Activated CD4-positive, CD25-positive, alpha-beta regulatory T cell treated with anti-CD3 and anti-CD28 coated beads, Interleukin-2, amount 50 U/mL, for 72 hours (primary cell): Measurements from ENCODE around the gene GP9.

ENCODE experiments used
- DNase-seq: peaks from one replicate; pipeline ENCODE4 v3.0.0; 2021

The GP9 gene

DNA sequence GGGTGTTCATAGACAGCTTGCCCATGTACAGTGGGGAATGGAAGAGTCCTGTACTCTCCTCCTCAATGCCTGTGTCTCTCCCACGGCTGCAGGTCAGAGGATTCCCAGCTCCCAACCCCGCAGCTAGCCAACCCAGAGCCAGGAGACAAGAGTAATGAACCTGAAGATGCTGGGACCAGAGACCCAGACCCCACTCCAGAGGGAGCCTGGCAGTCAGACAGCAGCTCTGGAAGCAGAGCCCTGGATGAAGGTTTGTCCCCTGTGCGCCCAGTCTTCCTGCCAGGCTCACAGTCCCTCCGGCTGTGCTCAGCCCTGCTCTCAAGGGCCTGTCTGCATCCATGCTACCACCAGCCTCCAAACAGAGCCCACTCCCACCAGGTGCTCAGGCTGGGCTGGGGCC lies 30.0 kb upstream of the GP9 start:
- no peak for DNase-seq

DNA sequence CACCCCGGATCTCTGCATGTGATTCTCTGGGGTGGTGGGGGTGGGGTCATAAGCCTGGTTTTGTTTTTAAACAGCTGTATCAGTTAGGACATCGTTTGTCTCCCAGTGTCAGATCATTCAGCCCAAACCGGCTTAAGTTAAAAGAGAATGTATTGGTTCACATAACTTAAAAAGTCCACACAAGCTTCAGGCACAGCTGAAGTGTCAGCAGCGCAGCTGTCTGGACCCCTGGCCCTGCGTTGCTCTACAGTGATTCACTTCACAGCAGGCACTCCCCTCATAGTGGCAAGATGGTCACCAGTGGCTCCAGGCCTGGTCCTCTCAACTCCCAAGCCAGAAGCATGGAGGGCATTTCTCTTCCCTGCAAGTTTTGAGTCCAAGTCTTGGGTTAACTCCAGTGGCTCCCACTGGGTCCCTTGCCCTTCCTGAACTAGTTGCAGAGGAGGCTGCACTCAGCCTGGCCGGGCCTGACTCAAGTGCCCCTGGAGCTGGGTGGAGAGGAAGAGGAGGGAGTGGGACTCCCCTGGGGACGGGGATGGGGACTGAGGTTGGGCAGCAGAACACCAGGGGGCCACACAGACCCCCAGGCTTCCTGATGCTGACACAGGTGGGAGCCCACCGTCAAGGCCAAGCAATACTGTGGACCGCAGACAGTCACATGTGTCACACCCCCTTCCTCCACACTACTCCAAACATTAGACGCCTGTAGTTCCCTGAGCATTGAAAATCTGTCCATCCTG lies 28.9 kb upstream of the GP9 start:
- no peak for DNase-seq

DNA sequence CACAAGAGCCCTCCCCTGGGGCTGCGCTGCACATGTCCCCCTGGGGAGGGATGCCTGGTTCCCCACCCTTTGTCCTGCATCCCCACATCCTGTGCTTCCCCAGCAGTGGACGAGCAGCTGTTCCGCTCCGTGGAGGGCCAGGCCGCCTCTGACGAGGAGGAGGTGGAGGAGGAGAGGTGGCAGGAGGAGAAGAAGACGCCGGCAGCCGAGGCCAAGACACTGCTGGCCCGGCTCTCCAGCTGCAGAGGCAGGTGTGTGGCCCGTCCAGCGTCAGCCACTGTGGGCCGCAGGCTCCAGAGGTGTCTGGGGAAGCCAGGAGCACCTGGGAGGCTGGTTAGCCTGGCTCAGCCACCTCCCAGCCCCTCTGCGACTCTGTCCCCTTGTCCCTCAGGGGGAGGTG lies 27.9 kb upstream of the GP9 start:
- no peak for DNase-seq

DNA sequence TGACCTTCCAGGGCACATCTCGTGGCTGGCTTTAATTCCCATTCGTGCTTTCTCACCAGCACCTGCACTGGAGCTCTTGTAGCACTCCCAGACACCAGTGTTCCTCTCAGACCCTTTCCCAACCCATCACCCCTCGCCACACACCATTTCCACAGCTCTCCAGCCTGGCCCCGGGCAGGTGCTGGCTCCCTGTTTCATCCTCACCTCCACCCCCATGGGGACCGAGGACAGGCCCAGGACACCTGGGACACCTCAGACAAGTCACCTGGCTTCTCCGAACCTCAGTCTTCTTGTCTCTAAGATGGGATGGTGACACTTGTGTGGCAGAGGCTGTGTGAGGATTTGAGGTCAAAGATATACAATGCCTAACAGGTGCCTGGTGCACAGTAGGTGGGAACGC lies 27.4 kb upstream of the GP9 start:
- no peak for DNase-seq

DNA sequence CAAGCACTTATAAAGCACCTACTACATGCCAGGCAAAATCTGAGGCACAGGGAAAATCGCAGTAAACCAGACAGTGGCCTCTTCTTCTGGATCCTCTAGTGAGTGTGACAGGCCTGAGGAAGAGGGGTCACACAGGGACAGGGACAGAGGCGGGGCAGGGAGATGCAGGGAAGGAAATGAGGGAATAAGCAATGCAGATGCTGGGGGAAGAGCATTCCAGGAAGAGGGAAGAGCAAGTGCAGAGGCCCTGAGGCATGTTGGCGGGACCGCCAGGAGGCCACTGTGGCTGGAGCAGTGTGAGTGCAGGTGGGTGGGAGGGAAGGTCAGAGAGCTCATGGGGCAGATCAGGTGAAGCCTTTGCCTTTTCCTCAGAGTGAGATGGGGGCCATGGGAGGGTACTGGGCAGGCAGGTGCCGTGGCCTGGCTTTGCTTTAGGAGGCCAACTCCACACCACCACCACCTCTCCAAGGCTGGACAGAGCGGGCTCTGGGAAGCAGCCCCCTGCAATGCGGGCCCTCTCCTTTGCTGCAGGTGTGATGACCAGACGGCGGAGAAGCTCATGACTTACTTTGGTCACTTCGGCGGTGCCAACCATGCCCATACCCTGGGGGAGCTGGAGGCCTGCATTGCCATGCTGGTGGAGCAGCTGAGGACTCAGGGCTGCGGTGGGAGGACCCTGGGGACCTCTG lies 26.8 kb upstream of the GP9 start:
- no peak for DNase-seq

DNA sequence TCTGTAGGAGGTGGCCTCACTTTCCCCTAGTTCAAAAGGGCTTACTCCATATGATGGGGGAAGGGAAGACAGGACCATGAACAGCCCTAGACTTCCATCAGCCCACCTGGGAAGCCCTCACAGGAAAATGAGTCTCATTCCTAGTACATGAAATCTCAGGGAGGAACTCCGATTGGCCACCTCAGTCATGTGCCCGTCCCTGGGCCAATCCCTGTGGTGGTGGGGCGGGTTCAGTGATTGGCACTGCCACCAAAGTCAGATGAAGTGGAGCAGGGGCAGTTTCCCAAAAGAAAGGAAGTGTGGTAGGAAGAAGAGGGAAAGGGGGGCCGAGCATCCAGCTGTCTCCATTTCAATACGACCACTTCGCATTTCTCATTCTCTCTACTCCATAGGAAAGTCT lies 25.9 kb upstream of the GP9 start:
- no peak for DNase-seq

DNA sequence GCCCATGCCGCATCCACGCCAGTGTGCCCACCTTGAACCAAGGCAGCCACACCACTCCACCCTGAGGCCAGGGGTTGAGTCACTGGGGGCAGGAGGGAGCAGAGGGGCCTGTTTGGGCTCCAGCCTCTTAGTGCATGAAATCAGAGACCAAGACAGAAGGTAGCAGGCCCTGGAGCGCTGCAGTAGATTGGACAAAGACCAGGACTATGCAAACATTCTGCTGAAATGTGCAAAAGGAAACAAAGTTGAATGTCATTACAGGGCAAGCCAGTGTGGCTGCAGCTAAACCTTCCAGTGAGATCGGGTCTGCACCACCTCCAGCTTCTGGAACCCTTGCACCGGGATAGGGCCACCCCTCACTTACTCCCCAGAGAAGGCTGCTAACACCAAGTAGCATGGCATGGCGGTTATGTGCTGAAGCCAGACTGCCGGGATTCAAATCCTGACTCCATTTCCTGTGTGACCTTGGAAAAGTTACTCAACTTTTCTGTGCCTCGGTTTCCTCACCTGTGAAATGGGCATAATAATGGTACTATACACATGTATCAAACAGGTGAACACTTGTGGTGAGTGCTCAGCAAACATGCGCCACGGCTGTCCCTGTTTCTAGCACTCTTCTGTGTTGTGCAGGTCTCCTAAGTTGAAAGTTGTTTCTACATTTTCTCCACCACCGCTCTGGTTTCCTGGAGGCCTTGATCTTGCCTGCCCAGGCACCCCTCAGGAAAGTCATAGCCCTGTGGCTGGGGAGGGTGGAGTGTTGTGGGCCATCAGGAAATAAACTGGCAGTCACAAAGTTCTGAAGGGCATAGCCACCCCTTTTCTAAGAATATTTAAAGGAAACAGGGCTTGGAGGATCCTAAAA lies 25.0 kb upstream of the GP9 start:
- DNase-seq = no peak

DNA sequence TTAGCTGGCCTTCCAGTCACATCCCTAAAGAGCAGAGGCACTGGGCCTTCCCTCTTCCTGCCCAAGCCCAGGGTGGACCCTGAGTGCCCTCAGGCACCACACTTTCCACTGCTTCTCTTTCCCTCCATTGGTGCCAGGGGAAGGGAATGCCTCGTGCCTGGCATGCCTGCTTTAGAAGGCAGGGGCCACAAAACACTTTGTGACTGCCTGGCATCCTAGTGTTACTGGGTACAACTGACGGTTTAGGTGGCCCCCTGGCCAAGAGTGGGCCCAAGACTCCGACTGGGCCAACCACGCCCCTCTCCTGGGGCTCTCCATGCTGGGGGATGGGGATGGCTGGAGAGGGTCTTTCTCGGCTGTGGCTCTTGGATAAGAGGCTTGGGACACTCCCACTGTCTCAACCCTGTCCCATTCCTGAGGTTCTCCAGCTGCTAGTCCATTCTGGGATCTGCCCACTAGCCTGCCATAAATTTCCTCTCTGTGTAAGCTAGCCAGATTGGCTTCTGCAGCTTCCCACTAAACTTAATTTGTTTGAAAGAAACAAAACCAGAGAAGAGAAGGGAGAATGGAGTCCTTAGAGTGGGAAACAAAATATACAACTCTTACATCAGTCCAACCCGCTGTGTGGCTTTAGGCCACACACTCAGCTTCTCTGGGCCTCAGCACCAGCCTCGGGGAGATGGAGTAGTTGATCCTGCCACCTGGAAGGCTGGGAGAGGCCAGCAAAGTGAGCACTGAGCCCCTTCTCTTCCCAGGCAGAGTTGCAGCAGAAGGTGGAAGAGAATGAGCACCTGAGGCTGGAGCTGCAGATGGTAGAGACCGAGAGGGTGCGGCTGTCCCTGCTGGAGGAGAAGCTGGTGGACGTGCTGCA lies 24.1 kb upstream of the GP9 start:
- no peak for DNase-seq

DNA sequence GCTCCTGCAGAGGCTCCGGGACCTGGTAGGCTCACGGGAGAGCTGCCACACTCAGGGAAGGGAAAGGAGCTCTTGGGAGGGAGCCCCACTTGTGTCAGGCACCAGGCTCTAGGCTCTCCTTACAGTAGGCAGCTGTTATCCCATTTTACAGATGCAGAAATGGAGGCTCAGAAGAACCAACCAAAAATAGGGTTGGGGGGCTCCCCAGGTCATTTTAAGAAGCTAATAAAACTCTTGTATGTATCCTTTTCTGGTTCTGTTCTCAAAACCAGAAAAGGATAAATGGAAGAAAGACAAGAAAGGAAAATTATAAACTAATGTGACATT lies 23.5 kb upstream of the GP9 start:
- no peak for DNase-seq

DNA sequence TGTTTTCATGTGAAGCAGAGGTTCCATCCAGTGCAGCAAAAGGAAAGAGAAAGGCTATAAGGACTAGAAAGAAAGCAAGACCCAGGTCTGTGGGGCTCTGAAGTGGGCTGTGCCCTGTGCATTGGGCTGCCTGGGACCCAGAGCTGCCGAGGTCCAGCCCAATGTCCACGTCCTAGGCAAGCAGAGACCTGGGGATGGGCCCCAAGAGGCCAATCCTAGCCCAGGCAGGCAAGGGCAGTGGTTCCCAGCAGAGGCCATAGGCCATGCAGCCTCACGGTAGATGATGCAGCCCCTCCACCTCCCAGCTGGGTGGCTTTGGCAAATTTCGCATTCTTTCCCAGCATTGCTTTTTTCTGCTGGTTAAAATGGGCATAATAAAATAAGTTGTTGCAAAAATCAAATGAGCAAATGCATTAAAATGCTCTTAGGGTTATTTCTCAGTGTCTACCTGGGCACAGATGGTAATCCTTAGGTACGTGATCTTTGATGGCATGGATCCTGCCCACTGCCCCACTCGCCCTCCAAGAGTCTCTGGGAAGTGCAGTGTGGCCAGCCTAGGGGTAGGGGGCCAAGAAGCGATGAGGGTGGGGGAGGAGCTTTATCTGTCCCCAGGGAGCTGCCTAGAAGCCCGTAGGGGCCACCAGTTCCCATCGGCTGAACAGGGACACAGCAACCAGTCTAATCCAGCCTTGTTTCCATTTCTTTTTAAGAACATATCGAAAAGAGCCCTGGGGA lies 22.3 kb upstream of the GP9 start:
- DNase-seq = no peak

DNA sequence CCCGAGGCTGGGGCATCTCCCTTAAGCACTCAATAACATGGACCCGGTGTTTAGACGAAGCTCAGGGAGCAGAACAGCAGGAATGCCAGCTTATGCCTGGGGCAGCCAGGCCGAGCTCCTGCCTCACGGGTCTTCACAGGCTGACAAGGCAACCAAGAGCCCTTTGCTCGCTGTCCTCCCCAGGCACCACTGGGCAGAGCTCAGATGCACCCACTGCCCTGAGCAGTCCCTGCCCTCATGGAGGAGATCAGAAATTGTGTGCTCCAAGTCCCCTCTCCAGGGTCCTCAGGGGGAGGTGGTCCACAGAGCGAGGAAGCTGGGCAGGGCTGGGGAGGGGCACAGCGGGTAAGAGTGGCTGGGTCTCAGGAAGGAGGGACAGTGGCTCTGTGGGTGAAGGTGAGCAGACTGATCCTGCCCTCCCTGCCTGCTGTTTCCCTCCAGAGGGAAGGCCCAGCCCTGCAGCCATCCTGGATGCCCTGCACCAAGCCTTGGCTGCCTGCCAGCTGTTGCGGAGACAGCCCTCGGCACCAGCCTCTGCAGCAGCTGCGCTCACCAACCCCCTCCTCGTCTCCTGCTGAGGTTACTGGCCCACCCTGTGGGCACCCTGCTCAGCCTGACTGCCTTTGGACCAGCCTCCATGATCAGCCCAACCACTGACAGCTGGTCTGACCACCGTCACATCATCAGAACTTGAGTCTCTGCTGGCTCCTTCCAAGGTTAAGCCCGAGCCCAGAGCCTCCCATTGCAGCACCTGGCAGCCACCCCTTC lies 21.1 kb upstream of the GP9 start:
- DNase-seq = no peak

DNA sequence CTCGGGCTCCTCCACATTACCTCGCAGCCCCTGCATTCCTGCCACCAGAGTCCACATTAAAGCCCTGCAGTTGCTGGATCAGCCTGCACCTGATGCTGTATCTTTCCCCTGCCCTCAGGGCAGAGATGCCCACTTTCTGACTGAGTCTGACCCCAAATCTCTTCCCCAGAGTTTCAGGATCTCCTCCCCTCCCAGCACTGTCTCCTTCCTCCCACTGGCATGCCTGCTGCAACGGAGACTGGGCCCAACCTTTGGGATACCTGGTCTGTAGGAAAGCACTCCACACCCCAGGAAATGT lies 20.6 kb upstream of the GP9 start:
- DNase-seq = no peak

DNA sequence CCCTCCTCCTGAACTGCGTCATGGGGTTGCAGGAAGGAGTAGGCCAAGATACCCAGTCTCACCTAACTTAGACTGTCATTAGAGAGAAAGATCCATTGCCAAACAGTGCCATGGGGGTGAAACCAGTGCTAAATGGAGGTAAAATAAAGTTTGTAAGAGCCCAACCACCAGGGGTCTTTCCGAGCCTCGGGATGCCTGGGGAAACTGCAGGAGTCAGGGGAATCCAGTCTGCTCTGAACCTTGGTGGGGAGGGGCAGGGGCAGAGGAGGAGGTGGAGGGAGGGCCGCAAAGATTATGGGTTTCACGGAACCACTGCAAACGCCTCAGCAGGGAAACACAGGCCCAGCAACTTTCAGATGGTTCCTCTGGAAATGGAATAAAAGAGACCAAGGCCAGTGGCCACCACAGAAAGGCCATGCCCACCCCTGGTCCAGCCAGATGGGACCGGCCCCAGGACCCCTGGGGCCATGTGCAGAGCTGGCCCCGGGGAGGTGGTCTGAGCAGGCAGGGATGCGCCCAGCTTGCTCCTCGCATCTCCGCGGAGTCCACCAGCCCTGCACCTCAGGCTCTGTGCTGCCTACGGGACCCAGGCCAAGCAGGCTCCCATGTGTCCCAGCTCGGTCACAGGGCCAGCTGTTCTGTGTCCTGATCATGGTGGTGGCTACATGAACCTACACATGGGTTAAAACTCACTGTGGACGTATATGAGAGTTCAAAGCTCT lies 19.8 kb upstream of the GP9 start:
- no peak for DNase-seq

DNA sequence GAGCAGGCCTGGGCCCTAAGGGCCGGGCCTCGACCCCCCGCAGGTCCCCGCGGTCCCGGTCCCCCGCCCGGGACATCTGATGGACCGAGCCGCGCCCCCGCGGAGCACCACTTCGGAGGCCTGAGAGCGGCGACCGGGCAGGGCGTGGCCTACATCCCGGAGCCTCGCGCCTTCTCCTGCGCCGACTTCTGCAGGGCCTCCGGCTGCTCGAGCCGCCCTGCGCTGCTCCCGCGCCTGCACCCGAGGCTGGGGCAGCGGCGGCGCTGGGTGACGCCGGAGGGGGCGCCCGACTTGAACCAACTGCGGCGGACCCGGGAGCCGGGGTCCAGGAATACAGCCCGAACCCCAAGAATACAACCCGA lies 14.9 kb upstream of the GP9 start:
- DNase-seq = peak; percentile 44

DNA sequence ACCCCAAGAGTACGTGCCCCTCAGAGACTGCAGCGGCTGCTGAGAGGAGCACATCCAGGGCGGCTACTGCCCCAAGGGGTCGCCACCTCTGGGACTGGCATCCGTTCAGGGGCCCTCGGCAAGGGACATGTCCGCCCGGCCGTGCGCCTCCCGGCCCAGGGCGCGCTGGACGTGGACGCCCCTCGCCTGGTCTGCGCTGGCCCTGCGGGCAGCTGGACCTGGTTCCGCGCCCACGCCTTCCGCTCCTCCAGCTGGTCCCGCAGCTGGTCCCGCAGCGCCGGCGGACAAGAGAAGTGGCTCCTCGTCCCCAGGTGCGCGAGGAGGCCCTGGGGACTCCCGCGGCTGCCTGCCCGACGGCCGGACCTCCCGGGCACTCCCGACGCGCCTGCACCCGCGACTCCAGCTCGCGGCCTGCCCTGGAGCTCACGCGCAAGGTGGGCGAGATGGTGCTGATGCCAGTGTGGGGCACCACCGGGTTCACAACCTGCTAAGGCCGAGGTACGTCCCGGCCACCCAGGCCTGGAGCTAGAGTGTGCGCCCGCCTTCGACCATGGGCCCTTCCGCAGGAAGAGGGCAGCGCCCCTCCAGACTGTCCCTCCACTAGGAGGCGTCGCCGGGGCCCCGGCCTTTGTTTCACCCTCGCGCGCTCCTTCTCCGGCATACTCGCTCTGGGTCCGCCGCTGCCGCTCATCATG lies 14.4 kb upstream of the GP9 start:
- DNase-seq = no peak

DNA sequence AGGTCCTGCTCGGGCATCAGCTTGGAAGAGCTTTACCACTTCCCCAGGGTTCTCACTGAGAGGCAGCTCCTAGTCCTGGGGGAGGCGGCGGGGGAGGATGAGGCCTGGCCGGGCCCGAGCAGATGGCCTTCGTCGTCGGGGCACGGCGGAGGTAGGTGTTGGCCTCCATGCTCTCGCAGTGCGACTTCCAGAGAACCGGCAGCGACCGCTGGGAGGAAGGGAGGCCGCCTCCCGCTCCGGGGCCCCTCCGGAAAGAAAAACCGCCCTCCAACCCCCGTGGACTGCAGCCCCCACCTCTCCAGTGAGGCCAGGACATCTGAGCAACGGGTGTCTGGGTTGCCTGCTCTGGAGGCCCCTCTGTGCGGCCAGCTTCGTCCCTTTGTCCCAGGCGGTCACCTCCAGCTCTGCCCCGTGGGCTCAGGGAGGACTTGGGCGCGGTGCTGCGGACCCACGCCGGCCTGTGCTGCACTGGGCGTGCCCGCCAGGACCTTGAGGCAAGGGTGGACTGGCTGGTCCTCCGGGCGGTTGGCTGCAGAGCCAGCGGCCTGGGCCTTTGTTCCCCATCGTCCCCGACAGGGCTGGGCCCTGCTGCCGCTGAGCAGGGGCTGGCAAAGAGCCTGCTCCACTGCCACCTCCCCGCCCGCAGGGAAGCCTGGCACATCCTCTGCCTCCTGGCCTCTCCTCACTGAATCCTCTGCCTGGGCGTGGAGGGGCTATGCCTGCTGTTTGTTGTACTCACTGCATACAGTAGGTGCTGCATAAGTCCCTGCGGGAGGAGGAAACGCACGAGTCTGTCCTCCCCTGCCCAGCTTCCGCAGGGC lies 13.6 kb upstream of the GP9 start:
- DNase-seq = no peak

DNA sequence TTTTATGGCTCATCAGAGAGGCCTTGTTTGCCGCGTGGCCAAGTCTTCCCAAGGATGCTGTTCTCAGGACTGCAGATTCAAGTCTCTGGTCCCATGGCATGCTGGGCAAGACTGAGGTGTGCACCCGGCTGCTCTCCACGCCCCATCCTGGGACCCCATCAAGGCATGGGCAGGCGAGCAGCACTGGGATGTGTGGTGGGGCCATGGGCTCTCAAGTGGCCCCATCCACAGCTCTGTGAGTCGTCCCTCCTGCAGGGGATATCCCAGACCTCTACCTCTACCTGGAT lies 13.1 kb upstream of the GP9 start:
- DNase-seq = no peak

DNA sequence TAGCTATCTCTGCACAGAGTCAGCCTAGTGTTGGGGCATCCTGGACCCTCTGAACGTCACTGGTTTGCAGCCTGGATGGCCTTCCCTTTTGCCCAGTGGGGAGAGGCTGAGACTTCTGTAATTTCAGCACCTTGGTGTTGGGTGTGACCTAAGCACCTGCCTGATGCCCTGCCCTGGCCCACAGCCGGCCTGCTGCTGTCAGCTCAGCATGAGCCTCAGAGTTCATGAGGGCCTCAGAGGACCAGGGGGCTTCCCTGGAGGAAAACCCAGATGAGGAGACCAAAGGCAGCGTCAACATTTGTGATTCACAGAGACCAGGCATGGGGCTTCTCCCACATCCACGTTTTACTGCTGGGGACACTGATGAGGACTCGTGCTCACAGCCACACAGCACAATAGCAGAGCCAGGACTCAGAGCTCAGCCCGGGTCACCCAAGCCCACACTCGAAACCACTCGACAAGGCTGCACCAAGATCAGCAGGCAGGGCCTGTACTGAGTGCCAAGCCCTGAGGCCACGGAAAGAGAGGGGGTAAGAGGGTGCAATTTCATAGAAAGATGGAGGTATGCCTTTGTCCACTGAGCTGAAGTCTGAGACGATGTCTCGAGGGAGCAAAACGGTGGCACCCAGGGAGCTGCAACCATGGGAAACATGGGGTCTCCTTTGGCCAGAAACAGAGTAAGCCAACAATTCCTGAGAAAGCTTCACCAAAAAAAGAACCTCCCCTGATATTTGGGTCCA lies 9.9 kb upstream of the GP9 start:
- DNase-seq = no peak

DNA sequence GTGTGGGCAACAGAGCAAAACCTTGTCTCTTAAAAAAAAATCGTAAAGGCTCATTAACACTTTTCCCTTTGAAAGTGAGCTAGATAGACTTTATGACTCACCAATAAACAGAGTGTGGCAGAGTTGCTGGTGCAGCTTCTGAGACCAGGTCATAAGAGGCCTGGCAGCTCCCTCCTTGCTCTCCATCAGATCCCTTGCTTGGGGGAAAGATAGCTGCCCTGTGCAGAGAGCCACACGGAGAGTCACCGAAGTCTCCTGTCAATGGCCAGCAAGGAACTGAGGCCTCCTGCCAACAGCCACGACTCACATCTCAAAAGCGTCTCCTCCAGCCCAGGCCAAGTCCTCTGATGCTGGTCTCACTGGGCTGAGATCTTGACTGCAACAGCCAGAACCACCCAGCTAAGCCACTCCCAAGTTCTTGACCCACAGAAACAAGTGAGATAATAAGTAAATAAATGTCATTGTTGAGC lies 8.7 kb upstream of the GP9 start:
- no peak for DNase-seq
